Stimulated activated naive CD8-positive, alpha-beta T cell treated with anti-CD3 and anti-CD28 coated beads, Interleukin-15, Interleukin-2, amounts not matched to agents 100 U/mL and 50 U/mL, for 24 hours (primary cell): Measurements from ENCODE around the gene GDE1.

Source experiments
- ATAC-seq: fragments of 150-1000 bp; cut with Tn5 transposase; one replicate; pipeline ENCODE4 v1.10.0; 2021
- DNase-seq: peaks from one replicate; pipeline ENCODE4 v3.0.0; 2021

Gene GDE1

DNA sequence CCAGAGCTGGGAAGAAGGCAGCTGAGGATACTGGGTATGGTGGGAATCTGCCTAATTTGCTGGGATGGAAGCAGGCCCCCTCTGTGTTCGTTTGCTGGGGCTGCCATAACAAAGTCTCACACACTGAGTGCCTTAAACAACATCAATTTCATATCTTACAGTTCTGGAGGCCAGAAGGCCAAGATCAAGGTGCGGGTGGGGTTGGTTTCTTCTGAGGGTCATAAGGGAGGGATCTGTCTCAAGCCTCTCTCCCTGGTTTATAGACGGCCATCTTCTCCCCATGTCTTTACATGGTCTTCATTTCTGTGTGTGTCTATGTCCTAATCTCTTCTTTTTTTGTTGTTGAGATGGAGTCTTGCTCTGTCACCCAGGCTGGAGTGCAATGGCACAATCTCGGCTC is 35.8 kb downstream of the GDE1 start:
- DNase-seq (no peak), ATAC-seq (no peak)

DNA sequence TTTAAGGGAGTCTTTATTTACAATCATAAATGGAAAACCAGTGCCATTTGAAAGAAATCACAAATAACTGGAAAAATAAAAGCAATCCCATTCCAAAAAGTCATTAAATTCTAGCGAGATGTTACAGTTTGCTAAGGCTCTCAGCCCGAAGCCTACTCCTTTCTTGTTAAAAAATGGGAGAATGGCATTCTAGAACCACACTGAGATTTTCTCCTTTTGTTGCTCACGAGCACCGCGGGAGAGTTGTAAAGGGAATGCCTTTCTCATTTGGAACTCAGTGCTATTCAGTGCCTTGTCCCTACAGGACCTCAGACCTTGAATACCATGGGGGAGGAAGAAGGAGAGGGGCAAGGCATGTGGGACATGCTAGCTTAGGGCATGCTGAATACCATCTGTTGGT is 36.3 kb downstream of the GDE1 start:
- no peak for DNase-seq
- no peak for ATAC-seq

DNA sequence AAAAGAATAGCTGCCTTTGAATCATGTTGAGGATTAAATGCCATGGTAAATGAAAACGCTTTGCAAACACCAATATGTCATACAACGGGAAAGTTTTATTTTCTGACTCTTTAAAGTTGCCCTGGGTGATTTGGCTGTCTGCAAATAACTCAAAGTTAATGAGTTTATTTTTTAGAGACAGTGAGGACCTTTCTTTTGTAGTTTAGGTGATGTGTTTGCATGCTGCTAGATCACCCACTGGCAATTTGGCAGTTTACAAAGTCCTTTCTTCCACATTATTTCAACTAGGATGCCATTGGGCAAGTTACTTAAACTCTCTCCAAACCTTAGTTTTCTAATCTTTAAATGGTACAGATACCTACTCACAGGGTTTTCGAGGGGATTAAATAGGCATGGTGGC is 37.8 kb downstream of the GDE1 start:
- ATAC-seq (no peak), DNase-seq (no peak)

DNA sequence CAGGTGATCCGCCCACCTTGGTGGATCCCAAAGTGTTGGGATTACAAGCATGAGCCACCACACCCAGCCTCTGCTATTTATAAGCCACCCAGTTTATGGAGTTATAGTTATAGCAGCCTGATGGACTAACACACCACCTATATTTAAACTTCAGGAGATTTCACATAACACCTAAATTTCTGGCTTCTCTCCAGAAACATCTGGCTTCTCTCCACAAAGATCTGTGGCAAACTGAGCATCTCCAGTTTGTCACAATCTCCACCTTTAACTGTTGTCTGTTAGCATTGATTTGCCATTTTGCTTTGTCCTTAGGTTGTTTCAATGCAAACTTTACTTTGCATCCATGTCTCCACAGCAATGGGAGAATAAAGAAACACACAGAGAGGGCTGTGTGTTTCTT is 39.6 kb downstream of the GDE1 start:
- ATAC-seq (no peak), DNase-seq (no peak)

DNA sequence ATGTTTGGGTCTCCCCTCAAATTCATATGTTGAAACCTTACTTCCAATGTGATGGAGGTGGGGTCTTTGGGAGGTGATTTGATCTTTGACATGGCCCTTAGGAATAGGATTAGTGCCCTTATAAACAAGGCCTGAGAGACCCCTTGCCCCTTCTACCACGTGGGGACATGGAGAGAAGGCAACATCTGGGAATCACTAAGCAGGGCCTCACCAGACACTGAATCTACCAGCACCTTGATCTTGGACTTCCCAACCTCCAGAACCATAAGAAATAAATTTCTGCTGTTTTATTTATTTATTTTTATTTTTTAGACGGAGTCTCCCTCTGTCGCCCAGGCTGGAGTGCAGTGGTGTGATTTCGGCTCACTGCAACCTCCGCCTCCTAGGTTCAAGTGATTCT is 40.1 kb downstream of the GDE1 start:
- ATAC-seq = no peak

DNA sequence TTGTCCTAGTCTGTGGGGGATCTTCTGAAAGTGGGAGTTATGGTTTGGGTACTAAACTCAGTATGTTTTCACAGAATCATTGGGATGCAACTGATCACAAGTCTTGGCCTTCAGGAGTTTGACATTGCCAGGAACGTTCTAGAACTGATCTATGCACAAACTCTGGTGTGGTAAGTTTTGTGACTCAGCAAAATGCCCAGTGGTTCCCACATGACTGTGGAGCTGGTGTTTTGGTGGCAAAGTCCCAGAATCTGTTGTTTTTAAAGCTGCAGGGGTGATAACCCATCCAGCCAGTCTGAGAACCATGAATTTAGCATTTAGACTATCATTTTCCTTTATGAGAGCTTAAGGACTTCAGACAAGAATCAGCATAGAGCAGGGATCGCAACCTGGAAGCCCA is 40.6 kb downstream of the GDE1 start:
- ATAC-seq (no peak), DNase-seq (no peak)

More for the DNA sequence above, 40.1 kb downstream of the GDE1 start:
- DNase-seq = no peak

DNA sequence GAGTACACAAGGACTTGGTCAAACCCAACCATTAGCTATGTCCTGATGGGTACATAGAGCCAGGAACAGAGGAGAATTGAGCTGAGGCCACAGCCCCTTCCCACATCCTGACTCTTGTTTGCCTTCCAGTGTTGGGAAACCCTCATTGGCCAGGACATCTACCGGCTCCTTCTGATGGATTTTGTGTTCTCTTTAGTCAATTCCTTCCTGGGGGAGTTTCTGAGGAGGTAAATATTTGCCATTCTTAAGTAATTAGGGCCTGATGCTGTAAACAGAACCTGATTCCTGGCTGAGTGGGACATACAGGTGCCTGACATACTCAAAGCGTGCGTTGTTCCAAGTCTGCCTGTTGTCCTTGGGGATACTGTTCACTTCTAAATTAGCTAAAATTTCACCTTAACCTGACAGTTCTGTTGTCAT is 42.6 kb downstream of the GDE1 start:
- no peak for DNase-seq
- ATAC-seq = no peak

DNA sequence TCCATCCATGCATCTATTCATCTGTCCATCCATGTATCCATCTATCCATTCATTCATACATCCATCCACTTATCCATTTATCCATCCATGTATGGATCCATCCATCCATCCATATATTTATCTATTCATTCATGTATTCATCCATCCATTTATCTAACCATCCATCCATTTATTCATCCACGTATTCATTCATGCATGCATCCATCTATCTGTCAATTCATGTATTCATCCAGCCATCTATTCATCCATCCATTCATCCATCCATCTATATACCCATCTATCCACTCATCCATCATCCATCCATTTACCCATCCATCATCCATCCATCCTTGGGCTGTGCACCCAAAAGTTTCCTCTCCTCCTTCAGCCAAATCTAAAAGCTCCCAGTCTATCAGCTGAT is 43.4 kb downstream of the GDE1 start:
- no peak for DNase-seq
- ATAC-seq = no peak

DNA sequence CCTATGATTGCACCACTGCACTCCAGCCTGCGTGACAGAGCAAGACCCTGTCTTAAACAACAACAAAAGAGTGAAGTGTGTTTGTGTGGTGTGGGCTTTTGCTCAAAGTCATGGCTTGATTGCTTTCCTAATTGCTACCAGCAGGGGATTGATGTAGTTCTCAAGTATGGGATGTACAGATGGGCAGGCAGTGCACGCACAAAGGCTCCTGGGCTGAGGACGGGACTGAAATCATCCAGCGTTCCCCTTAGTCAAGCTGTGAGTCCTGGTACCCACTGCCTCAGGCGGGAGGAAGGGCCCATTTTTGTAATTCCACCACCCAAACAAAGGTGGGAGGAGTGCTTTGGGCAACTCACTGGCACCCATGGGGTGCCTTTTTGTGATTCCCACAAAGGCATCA is 47.3 kb downstream of the GDE1 start:
- ATAC-seq = no peak

DNA sequence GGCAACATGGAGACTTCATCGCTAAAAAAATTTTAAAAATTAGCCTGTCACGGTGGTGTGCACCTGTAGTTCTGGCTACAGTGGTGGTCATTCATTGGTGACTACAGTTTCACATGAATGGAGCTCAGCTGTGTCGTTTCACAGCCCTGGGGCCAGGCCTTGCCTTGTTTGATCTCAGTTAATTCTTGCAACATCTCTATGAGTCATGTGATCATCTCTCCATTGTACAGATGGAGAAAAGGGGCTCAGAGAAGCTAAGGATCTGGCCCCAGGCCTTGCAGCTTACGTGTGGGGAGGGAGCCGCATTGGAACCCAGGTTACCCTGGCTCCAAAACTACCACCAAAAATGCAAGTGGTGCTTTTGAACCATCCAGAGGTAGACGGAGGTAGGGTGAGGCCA is 49.4 kb downstream of the GDE1 start:
- ATAC-seq (no peak), DNase-seq (no peak)

More for the DNA sequence above, 47.3 kb downstream of the GDE1 start:
- no peak for DNase-seq

DNA sequence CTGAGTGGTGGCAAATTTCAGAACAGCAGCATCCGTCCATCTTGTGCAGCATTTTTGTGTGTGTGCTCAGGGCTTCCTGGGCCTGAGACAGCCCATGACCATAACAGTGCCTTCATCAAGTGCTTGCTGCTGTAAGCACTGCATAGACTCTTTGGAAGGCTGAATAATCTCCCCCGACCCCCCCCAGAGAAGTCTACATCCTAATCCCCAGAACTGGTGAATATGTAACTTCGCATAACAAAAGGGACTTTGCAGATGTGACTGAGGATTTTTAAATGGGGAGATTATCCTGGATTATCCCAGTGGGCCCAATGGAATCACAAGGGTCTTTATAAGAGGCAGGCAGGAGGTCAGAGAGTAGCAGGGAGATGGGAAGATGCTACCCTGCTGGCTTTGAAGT is 53.6 kb downstream of the GDE1 start:
- ATAC-seq = no peak
- no peak for DNase-seq

DNA sequence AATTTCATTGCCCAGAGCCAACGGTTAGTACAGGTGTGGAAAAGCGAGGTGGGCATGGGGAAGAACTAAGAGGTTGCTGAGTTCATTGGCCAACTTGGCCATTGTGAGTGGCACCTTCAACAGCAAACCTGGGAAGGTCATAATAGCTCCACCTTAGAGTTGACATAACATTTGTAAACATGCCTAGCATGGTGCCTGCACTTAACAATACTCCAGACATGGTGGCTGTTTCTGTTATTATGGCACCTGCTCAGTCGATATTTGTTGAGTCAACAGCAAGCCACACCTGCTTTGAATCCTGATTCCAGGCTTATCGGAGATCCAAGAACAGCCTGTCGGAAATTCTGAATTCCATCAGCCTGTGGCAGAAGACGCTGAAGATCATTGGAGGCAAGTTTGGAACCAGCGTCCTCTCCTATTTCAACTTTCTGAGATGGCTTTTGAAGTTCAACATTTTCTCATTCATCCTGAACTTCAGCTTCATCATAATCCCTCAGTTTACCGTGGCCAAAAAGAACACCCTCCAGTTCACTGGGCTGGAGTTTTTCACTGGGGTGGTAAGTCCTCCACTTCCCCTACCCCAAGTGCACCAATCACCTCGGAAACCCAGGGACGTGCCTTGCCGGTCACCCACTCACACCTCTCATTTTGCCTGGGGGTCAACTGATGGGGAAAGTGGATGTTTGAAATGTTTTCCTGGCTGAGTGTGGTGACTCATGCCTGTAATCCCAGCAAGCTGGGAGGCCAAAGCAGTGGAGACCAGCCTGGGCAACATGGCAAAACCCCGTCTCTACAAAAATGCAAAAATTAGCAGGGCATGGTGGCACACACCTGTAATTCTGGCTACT is 58.2 kb downstream of the GDE1 start:
- no peak for DNase-seq

DNA sequence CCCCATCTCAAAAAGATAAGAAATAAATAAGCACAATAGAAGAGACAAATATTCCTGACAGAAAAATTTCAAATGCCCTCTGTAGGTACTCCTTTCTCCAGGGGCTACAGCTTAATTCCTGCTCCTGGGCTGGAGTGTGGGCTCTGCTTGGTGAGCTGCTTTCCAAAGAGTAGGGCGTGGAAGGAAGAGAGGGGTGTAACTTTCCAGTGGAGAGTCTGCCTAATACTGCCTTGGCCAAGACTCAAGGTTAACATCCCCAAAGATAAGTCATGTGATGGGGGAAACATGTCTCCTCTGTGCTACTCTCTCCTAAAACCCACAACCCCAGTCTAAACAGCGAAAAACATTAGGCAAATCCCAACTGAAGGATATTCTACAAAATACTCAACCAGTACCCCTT is 61.5 kb downstream of the GDE1 start:
- no peak for ATAC-seq

More for the DNA sequence above, 58.2 kb downstream of the GDE1 start:
- no peak for ATAC-seq

DNA sequence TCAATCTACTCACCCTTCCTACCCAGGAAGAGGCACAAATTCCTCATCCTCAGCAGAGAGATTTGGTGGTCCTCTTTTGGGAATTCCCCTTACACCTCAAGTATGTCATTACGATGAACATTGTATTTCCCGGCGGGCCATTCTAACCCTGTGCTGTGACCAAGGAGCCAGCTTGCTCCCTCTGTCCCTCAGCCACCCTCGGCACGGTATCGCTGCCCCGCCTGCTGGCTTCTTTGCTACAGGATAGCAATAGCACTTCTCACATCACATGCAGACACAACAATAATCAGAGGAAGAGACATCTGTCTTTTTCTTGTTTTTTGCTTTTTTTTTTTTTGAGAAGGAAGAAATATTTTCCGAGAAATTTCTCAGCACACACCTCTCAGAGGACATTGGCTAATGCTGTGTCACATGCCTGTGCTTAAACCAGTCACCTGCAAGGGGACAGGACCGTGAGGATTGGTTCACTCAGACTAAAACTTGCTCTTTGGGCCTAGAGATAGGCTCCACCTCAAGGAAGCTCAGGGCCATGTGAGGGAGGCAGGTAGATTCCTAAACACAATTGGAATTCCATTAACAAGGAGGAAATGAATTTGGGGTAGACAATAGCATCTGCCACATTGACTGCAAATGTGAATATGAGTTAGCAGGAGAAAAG is 63.0 kb downstream of the GDE1 start:
- DNase-seq = no peak
- ATAC-seq = no peak

More for the DNA sequence above, 61.5 kb downstream of the GDE1 start:
- DNase-seq = no peak
